WTC11 (cell line): ENCODE data around the gene WNT9B. TPM values are rescaled to one million over a fixed set of nuclear protein-coding genes. Genes with fewer than 3 reads are reported as not detected.

ENCODE experiments used
- ATAC-seq: fragments of 200-7000 bp; cut with Tn5 transposase; 2 replicates; pipeline ENCODE4 v1.10.0; 2021; ENCODE audit warnings: mild to moderate bottlenecking, moderate library complexity
- CTCF ChIA-PET: fragments of 300-600 bp; sonication (Branson Sonifier 250); formaldehyde crosslinking; loops from one replicate; lab custom pipeline; 2021; ENCODE audit warnings: antibody characterized with exemption; lab: Charles Lee
- POLR2A ChIA-PET: fragments of 350-600 bp; sonication (Branson Sonifier 250); formaldehyde crosslinking; loops from one replicate; lab custom pipeline; 2021; ENCODE audit warnings: antibody characterized with exemption; lab: Charles Lee
- DNase-seq: peaks from one replicate; pipeline ENCODE4 v3.0.0; 2021; ENCODE audit warnings: low spot score
- H3K27ac Mint-ChIP-seq: 2 replicates; pipeline ENCODE4 v1.8.0; 2021; ENCODE audit warnings: mixed read lengths
- H3K27me3 Mint-ChIP-seq: 2 replicates; pipeline ENCODE4 v1.8.0; 2021; ENCODE audit warnings: low read depth, mild to moderate bottlenecking, moderate library complexity, mixed read lengths
- H3K36me3 Mint-ChIP-seq: 2 replicates; pipeline ENCODE4 v1.8.0; 2021; ENCODE audit warnings: mixed read lengths
- H3K4me1 Mint-ChIP-seq: 2 replicates; pipeline ENCODE4 v1.8.0; 2022; ENCODE audit warnings: mixed read lengths
- H3K4me3 Mint-ChIP-seq: 2 replicates; pipeline ENCODE4 v1.8.0; 2021; ENCODE audit warnings: mild to moderate bottlenecking, moderate library complexity, mixed read lengths
- H3K9me3 Mint-ChIP-seq: 2 replicates; pipeline ENCODE4 v1.8.0; 2021; ENCODE audit warnings: mixed read lengths
- ARID4B ChIP-seq: sonication (generic); formaldehyde crosslinking; IDR thresholded peaks from 2 replicates; pipeline ENCODE4 v1.8.0; 2023; ENCODE audit warnings: missing genetic modification reagents, mild to moderate bottlenecking, borderline replicate concordance
- ATF1 ChIP-seq: sonication (generic); formaldehyde crosslinking; IDR thresholded peaks from 2 replicates; pipeline ENCODE4 v1.8.1; 2023; ENCODE audit warnings: mild to moderate bottlenecking, moderate library complexity, missing genetic modification reagents
- ATF2 ChIP-seq: sonication (generic); formaldehyde crosslinking; IDR thresholded peaks from 2 replicates; pipeline ENCODE4 v1.8.1; 2022; ENCODE audit warnings: low read depth, missing genetic modification reagents, borderline replicate concordance
- CREM ChIP-seq: sonication (generic); formaldehyde crosslinking; IDR thresholded peaks from 2 replicates; pipeline ENCODE4 v1.8.1; 2022; ENCODE audit warnings: mild to moderate bottlenecking, missing genetic modification reagents, moderate library complexity
- E2F1 ChIP-seq: sonication (generic); formaldehyde crosslinking; IDR thresholded peaks from 2 replicates; pipeline ENCODE4 v1.8.0; 2022; ENCODE audit warnings: mild to moderate bottlenecking, missing genetic modification reagents
- E2F5 ChIP-seq: sonication (generic); formaldehyde crosslinking; IDR thresholded peaks from 2 replicates; pipeline ENCODE4 v1.8.1; 2022; ENCODE audit warnings: mild to moderate bottlenecking, moderate library complexity, missing genetic modification reagents
- ESRRA ChIP-seq: sonication (generic); formaldehyde crosslinking; IDR thresholded peaks from 2 replicates; pipeline ENCODE4 v1.8.1; 2022; ENCODE audit warnings: mild to moderate bottlenecking, missing genetic modification reagents, borderline replicate concordance
- FOXK1 ChIP-seq: sonication (generic); formaldehyde crosslinking; IDR thresholded peaks from 2 replicates; pipeline ENCODE4 v1.8.0; 2022; ENCODE audit warnings: mild to moderate bottlenecking, moderate library complexity, missing genetic modification reagents
- FOXP4 ChIP-seq: sonication (generic); formaldehyde crosslinking; IDR thresholded peaks from 2 replicates; pipeline ENCODE4 v1.8.0; 2022; ENCODE audit warnings: mild to moderate bottlenecking, missing genetic modification reagents
- GABPB1 ChIP-seq: sonication (generic); formaldehyde crosslinking; IDR thresholded peaks from 2 replicates; pipeline ENCODE4 v1.8.1; 2023; ENCODE audit warnings: mild to moderate bottlenecking, missing genetic modification reagents
- HMGA2 ChIP-seq: fragments of 250-450 bp; sonication (Bioruptor Pico); IDR thresholded peaks from 2 replicates; pipeline ENCODE4 v1.4.0; 2021; ENCODE audit warnings: mild to moderate bottlenecking, moderate library complexity
- MAX ChIP-seq: sonication (generic); formaldehyde crosslinking; IDR thresholded peaks from 2 replicates; pipeline ENCODE4 v1.8.0; 2022; ENCODE audit warnings: mild to moderate bottlenecking, missing genetic modification reagents
- NR3C1 ChIP-seq: sonication (generic); formaldehyde crosslinking; conservative IDR thresholded peaks from 2 replicates; pipeline ENCODE4 v1.8.1; 2023; ENCODE audit warnings: low read depth, mild to moderate bottlenecking, missing genetic modification reagents
- PRRX2 ChIP-seq: fragments of 250-450 bp; sonication (Bioruptor Pico); IDR thresholded peaks from 2 replicates; pipeline ENCODE4 v1.8.0; 2021; ENCODE audit warnings: mild to moderate bottlenecking
- SMAD3 ChIP-seq: sonication (generic); formaldehyde crosslinking; IDR thresholded peaks from 2 replicates; pipeline ENCODE4 v1.8.0; 2022; ENCODE audit warnings: missing genetic modification reagents, mild to moderate bottlenecking, borderline replicate concordance
- SMAD4 ChIP-seq: sonication (generic); formaldehyde crosslinking; IDR thresholded peaks from 2 replicates; pipeline ENCODE4 v1.8.0; 2022; ENCODE audit warnings: mild to moderate bottlenecking, missing genetic modification reagents
- TEAD1 ChIP-seq: sonication (generic); formaldehyde crosslinking; IDR thresholded peaks from 2 replicates; pipeline ENCODE4 v1.8.0; 2022; ENCODE audit warnings: mild to moderate bottlenecking, missing genetic modification reagents
- ZNF317 ChIP-seq: sonication (generic); formaldehyde crosslinking; IDR thresholded peaks from 2 replicates; pipeline ENCODE4 v1.8.1; 2023; ENCODE audit warnings: low read depth, mild to moderate bottlenecking, moderate library complexity, missing genetic modification reagents, borderline replicate concordance
- ZNF416 ChIP-seq: fragments of 250-450 bp; sonication (Bioruptor Pico); IDR thresholded peaks from 2 replicates; pipeline ENCODE4 v1.9.0; 2021; ENCODE audit warnings: mild to moderate bottlenecking, inconsistent platforms
- total RNA-seq: library from RNA; stranded (reverse); gene quantifications from 3 replicates; pipeline ENCODE4 v1.2.3, GENCODE V29; 2021

Gene WNT9B
- total RNA-seq, 1 experiment from 2014 or later = 0.87 TPM

- H3K4me3 Mint-ChIP-seq = no peak overlapping the region
- no peak overlapping the region for H3K27ac Mint-ChIP-seq
- CTCF ChIA-PET = interaction anchor here (1.4 kb wide), 1 partner anchor 88 kb away, joined by 4 read pairs; no protein-coding TSS in a partner anchor
- H3K27me3 Mint-ChIP-seq = peaks cover 44% of the 10 kb centered on the region
- H3K4me1 Mint-ChIP-seq = peaks cover 15% of the 10 kb centered on the region
- POLR2A ChIA-PET = no interaction called here
- DNase-seq (no peak), ATAC-seq (no peak)
- TF ChIP-seq ESRRA = no peak
- no peak for TF ChIP-seq HMGA2 (CRISPR knock-in tag)
- no peak for TF ChIP-seq FOXK1 (CRISPR knock-in tag)
- TF ChIP-seq FOXP4 (CRISPR knock-in tag) = no peak
- no peak for TF ChIP-seq ARID4B (CRISPR knock-in tag)
- no peak for TF ChIP-seq E2F1 (CRISPR knock-in tag)
- no peak for TF ChIP-seq TEAD1 (CRISPR knock-in tag)
- no peak for TF ChIP-seq ZNF416 (CRISPR knock-in tag)
- 0 out of 2 replicates have a peak, but pooled peaks cover 4% of the 10 kb centered on the region for H3K9me3 Mint-ChIP-seq
- no peaks in the 10 kb centered on the region for H3K36me3 Mint-ChIP-seq
These were observed 3.6 kb downstream of the WNT9B start for GRCh38 chr17:46854948-46855347.

- Mint-ChIP-seq H3K9me3 (0 out of 2 replicates have a peak, but pooled peaks cover 4% of the 10 kb centered on the region), H3K4me3 (no peak overlapping the region), H3K27ac (no peak overlapping the region), H3K27me3 (peaks cover 21% of the 10 kb centered on the region), H3K4me1 (peaks cover 10% of the 10 kb centered on the region), H3K36me3 (no peaks in the 10 kb centered on the region)
- ChIA-PET POLR2A (no interaction called here), CTCF (no interaction called here)
- DNase-seq (no peak), ATAC-seq (no peak)
- TF ChIP-seq ATF2 = no peak
- no peak for TF ChIP-seq ATF1 (CRISPR knock-in tag)
- no peak for TF ChIP-seq ARID4B (CRISPR knock-in tag)
- TF ChIP-seq SMAD3 (CRISPR knock-in tag) = no peak
- TF ChIP-seq NR3C1 (CRISPR knock-in tag) = no peak
- no peak for TF ChIP-seq ZNF317 (CRISPR knock-in tag)
- TF ChIP-seq SMAD4 (CRISPR knock-in tag) = no peak
- TF ChIP-seq E2F5 (CRISPR knock-in tag) = no peak
- no peak for TF ChIP-seq FOXK1 (CRISPR knock-in tag)
- no peak for TF ChIP-seq CREM
- no peak for TF ChIP-seq MAX
- TF ChIP-seq GABPB1 (CRISPR knock-in tag) = no peak
- TF ChIP-seq HMGA2 (CRISPR knock-in tag) = no peak
- no peak for TF ChIP-seq PRRX2 (CRISPR knock-in tag)
These were observed 6.2 kb downstream of the WNT9B start for GRCh38 chr17:46857600-46857999.
